ENCODE results near the gene WFS1.

Gene WFS1

GRCh38 chr4:6324999-6325787, 55.5 kb downstream of the WFS1 start:
- H3K4me3 ChIP-seq (ENCODE audit: low read depth, low read length), result no peak overlapping the region
- no peak for DNase-seq (ENCODE audit: low read depth)
- no peak for TF ChIP-seq CTCF (IDR thresholded peaks at IDR 0.05; ENCODE audit: insufficient read depth, low read depth, low read length, missing control alignments)

GRCh38 chr4:6325788-6326290, 56.2 kb downstream of the WFS1 start:
- no peak overlapping the region for H3K4me3 ChIP-seq (ENCODE audit: low read depth, low read length)
- DNase-seq (ENCODE audit: low read depth), result no peak
- TF ChIP-seq CTCF (IDR thresholded peaks at IDR 0.05; ENCODE audit: insufficient read depth, low read depth, low read length, missing control alignments), result no peak

GRCh38 chr4:6326312-6327060, 56.8 kb downstream of the WFS1 start:
- no peak for TF ChIP-seq CTCF (IDR thresholded peaks at IDR 0.05; ENCODE audit: insufficient read depth, low read depth, low read length, missing control alignments)
- no peak for DNase-seq (ENCODE audit: low read depth)
- no peak overlapping the region for H3K4me3 ChIP-seq (ENCODE audit: low read depth, low read length)

- H3K4me3 ChIP-seq (ENCODE audit: low read depth, low read length), result no peak overlapping the region
- peak; percentile 92 for TF ChIP-seq CTCF (IDR thresholded peaks at IDR 0.05; ENCODE audit: insufficient read depth, low read depth, low read length, missing control alignments)
- peak; percentile 81 for DNase-seq (ENCODE audit: low read depth)
Observed at GRCh38 chr4:6327220-6327917, 57.7 kb downstream of the WFS1 start.

GRCh38 chr4:6328526-6328925, 58.9 kb downstream of the WFS1 start:
- no peak overlapping the region for H3K4me3 ChIP-seq (ENCODE audit: low read depth, low read length)
- TF ChIP-seq CTCF (IDR thresholded peaks at IDR 0.05; ENCODE audit: insufficient read depth, low read depth, low read length, missing control alignments), result no peak
- no peak for DNase-seq (ENCODE audit: low read depth)

GRCh38 chr4:6329478-6330383, 60.1 kb downstream of the WFS1 start:
- DNase-seq (ENCODE audit: low read depth), result no peak
- no peak for TF ChIP-seq CTCF (IDR thresholded peaks at IDR 0.05; ENCODE audit: insufficient read depth, low read depth, low read length, missing control alignments)
- H3K4me3 ChIP-seq (ENCODE audit: low read depth, low read length), result no peak overlapping the region
